Type B pancreatic cell (in vitro differentiated cells): ENCODE measurements around the gene PNMA8A. TPM values are rescaled to one million over a fixed set of nuclear protein-coding genes. Genes with fewer than 3 reads are reported as not detected.

Experiments used
- DNase-seq: peaks from one replicate; pipeline ENCODE4 v3.0.0; 2021; ENCODE audit warnings: mixed read lengths; ENCODE audit not compliant: unreplicated experiment; ENCODE audit errors: extremely low spot score
- H3K27ac Mint-ChIP-seq: 2 replicates; pipeline ENCODE4 v1.8.0; 2021; ENCODE audit warnings: mild to moderate bottlenecking, mixed read lengths
- H3K27me3 Mint-ChIP-seq: 2 replicates; pipeline ENCODE4 v1.8.0; 2021; ENCODE audit warnings: mixed read lengths
- H3K36me3 Mint-ChIP-seq: 2 replicates; pipeline ENCODE4 v1.8.0; 2021; ENCODE audit warnings: mixed read lengths
- H3K4me1 Mint-ChIP-seq: one replicate; pipeline ENCODE4 v1.8.0; 2021; ENCODE audit warnings: mixed read lengths; ENCODE audit not compliant: unreplicated experiment
- H3K4me3 Mint-ChIP-seq: 2 replicates; pipeline ENCODE4 v1.8.0; 2021; ENCODE audit warnings: mild to moderate bottlenecking, mixed read lengths
- H3K9me3 Mint-ChIP-seq: 2 replicates; pipeline ENCODE4 v1.8.0; 2021; ENCODE audit warnings: mixed read lengths
- CTCF ChIP-seq: fragments of 200-600 bp; sonication (generic); conservative IDR thresholded peaks from 2 replicates; pipeline ENCODE4 v1.5.0; 2021; ENCODE audit warnings: antibody characterized with exemption, mild to moderate bottlenecking
- total RNA-seq: library from RNA; stranded (reverse); gene quantifications from 2 replicates; pipeline ENCODE4 v1.2.1, GENCODE V29; 2021; ENCODE audit warnings: low replicate concordance

PNMA8A gene
- total RNA-seq, 1 donor from 2014 or later, result 21.9 TPM

- Mint-ChIP-seq H3K36me3 (no peaks in the 10 kb centered on the region), H3K4me1 (peaks cover 23% of the 10 kb centered on the region), H3K4me3 (peak overlapping the region; percentile 20), H3K27me3 (peaks cover 53% of the 10 kb centered on the region), H3K9me3 (no peaks in the 10 kb centered on the region), H3K27ac (no peak overlapping the region)
- no peak for TF ChIP-seq CTCF
- DNase-seq, result no peak
Measured at GRCh38 chr19:46491975-46492682, 20.8 kb upstream of the PNMA8A start.

GRCh38 chr19:46490774-46491173, 19.4 kb upstream of the PNMA8A start:
- Mint-ChIP-seq H3K36me3 (no peaks in the 10 kb centered on the region), H3K4me1 (peaks cover 27% of the 10 kb centered on the region), H3K4me3 (peak overlapping the region; percentile 57), H3K27me3 (peaks cover 61% of the 10 kb centered on the region), H3K27ac (no peak overlapping the region), H3K9me3 (no peaks in the 10 kb centered on the region)
- no peak for TF ChIP-seq CTCF
- DNase-seq, result no peak

GRCh38 chr19:46489445-46490272, 18.3 kb upstream of the PNMA8A start:
- Mint-ChIP-seq H3K27me3 (peaks cover 60% of the 10 kb centered on the region), H3K4me3 (peak overlapping the region; percentile 61), H3K9me3 (no peaks in the 10 kb centered on the region), H3K27ac (no peak overlapping the region), H3K36me3 (no peaks in the 10 kb centered on the region), H3K4me1 (peaks cover 28% of the 10 kb centered on the region)
- no peak for DNase-seq
- peak; percentile 44 for TF ChIP-seq CTCF

GRCh38 chr19:46488551-46488950, 17.2 kb upstream of the PNMA8A start:
- H3K27me3 Mint-ChIP-seq, result peaks cover 50% of the 10 kb centered on the region
- no peaks in the 10 kb centered on the region for H3K9me3 Mint-ChIP-seq
- H3K36me3 Mint-ChIP-seq, result no peaks in the 10 kb centered on the region
- H3K4me1 Mint-ChIP-seq, result peaks cover 31% of the 10 kb centered on the region
- no peak overlapping the region for H3K27ac Mint-ChIP-seq
- TF ChIP-seq CTCF, result no peak
- DNase-seq, result no peak
- H3K4me3 Mint-ChIP-seq, result no peak overlapping the region

- peaks cover 32% of the 10 kb centered on the region for H3K4me1 Mint-ChIP-seq
- H3K9me3 Mint-ChIP-seq, result no peaks in the 10 kb centered on the region
- peaks cover 50% of the 10 kb centered on the region for H3K27me3 Mint-ChIP-seq
- no peaks in the 10 kb centered on the region for H3K36me3 Mint-ChIP-seq
- H3K27ac Mint-ChIP-seq, result no peak overlapping the region
- H3K4me3 Mint-ChIP-seq, result peak overlapping the region; percentile 60
- DNase-seq, result peak; percentile 91
- TF ChIP-seq CTCF, result peak; percentile 95
Measured at GRCh38 chr19:46487802-46488445, 16.6 kb upstream of the PNMA8A start.
